Glutamatergic neuron (in vitro differentiated cells): ENCODE data around the gene S100A12. TPM values are rescaled to one million over a fixed set of nuclear protein-coding genes. Genes with fewer than 3 reads are reported as not detected.

Source experiments
- DNase-seq: peaks from one replicate; pipeline ENCODE4 v3.0.0; 2022
- H3K27ac Mint-ChIP-seq: one replicate; pipeline ENCODE4 v1.8.0; 2020; ENCODE audit warnings: mild to moderate bottlenecking, mixed read lengths, inconsistent platforms; ENCODE audit not compliant: unreplicated experiment
- H3K27me3 Mint-ChIP-seq: one replicate; pipeline ENCODE4 v1.8.0; 2020; ENCODE audit warnings: mild to moderate bottlenecking, moderate library complexity, mixed read lengths, inconsistent platforms; ENCODE audit not compliant: unreplicated experiment
- H3K36me3 Mint-ChIP-seq: one replicate; pipeline ENCODE4 v1.8.0; 2020; ENCODE audit warnings: mild to moderate bottlenecking, mixed read lengths, inconsistent platforms; ENCODE audit not compliant: unreplicated experiment
- H3K4me1 Mint-ChIP-seq: one replicate; pipeline ENCODE4 v1.8.0; 2020; ENCODE audit warnings: mild to moderate bottlenecking, low read depth, mixed read lengths, inconsistent platforms; ENCODE audit not compliant: unreplicated experiment
- H3K4me3 Mint-ChIP-seq: one replicate; pipeline ENCODE4 v1.8.0; 2020; ENCODE audit warnings: mild to moderate bottlenecking, mixed read lengths, inconsistent platforms; ENCODE audit not compliant: unreplicated experiment
- H3K9me3 Mint-ChIP-seq: one replicate; pipeline ENCODE4 v1.8.0; 2020; ENCODE audit warnings: mild to moderate bottlenecking, moderate library complexity, mixed read lengths, inconsistent platforms; ENCODE audit not compliant: unreplicated experiment
- CTCF ChIP-seq: fragments of 200-600 bp; sonication (generic); IDR thresholded peaks from one replicate; pipeline ENCODE4 v1.5.0; 2021; ENCODE audit not compliant: partially characterized antibody, unreplicated experiment
- total RNA-seq: library from RNA; stranded (reverse); fragmentation: NEBNext Ultra II Directional; extraction: Animal tissue kit (Norgen Biotek cat#: 25700); gene quantifications from one replicate; pipeline ENCODE4 v1.2.1, GENCODE V29; 2021; ENCODE audit not compliant: unreplicated experiment

S100A12 gene
- total RNA-seq, 1 donor from 2014 or later = not detected

- TF ChIP-seq CTCF = no peak
- no peaks in the 10 kb centered on the region for H3K36me3 Mint-ChIP-seq
- H3K4me1 Mint-ChIP-seq = no peaks in the 10 kb centered on the region
- H3K9me3 Mint-ChIP-seq = no peaks in the 10 kb centered on the region
- no peak overlapping the region for H3K27ac Mint-ChIP-seq
- no peak overlapping the region for H3K4me3 Mint-ChIP-seq
- no peak for DNase-seq
- no peaks in the 10 kb centered on the region for H3K27me3 Mint-ChIP-seq
These were observed 1.4 kb downstream of the S100A12 start for GRCh38 chr1:153374071-153374470.

GRCh38 chr1:153372571-153372970 is 2.9 kb downstream of the S100A12 start:
- H3K4me3 Mint-ChIP-seq = no peak overlapping the region
- H3K36me3 Mint-ChIP-seq = no peaks in the 10 kb centered on the region
- no peak overlapping the region for H3K27ac Mint-ChIP-seq
- no peaks in the 10 kb centered on the region for H3K27me3 Mint-ChIP-seq
- H3K4me1 Mint-ChIP-seq = no peaks in the 10 kb centered on the region
- DNase-seq = no peak
- H3K9me3 Mint-ChIP-seq = no peaks in the 10 kb centered on the region
- no peak for TF ChIP-seq CTCF

GRCh38 chr1:153371231-153371630 is 4.2 kb downstream of the S100A12 start:
- peaks cover 4% of the 10 kb centered on the region for H3K36me3 Mint-ChIP-seq
- TF ChIP-seq CTCF = no peak

GRCh38 chr1:153370146-153370545 is 5.3 kb downstream of the S100A12 start:
- Mint-ChIP-seq H3K4me3 (no peak overlapping the region), H3K36me3 (peaks cover 4% of the 10 kb centered on the region), H3K9me3 (no peaks in the 10 kb centered on the region), H3K4me1 (peaks cover 3% of the 10 kb centered on the region), H3K27me3 (no peaks in the 10 kb centered on the region), H3K27ac (no peak overlapping the region)
- DNase-seq = no peak
- no peak for TF ChIP-seq CTCF

More at GRCh38 chr1:153371231-153371630, 4.2 kb downstream of the S100A12 start:
- Mint-ChIP-seq H3K27me3 (no peaks in the 10 kb centered on the region), H3K4me1 (no peaks in the 10 kb centered on the region), H3K4me3 (no peak overlapping the region), H3K27ac (no peak overlapping the region), H3K9me3 (no peaks in the 10 kb centered on the region)
- DNase-seq = no peak

GRCh38 chr1:153368495-153368894 is 6.9 kb downstream of the S100A12 start:
- peaks cover 4% of the 10 kb centered on the region for H3K27me3 Mint-ChIP-seq
- TF ChIP-seq CTCF = no peak
- peaks cover 4% of the 10 kb centered on the region for H3K36me3 Mint-ChIP-seq
- H3K4me3 Mint-ChIP-seq = no peak overlapping the region
- peaks cover 7% of the 10 kb centered on the region for H3K4me1 Mint-ChIP-seq
- H3K9me3 Mint-ChIP-seq = peaks cover 2% of the 10 kb centered on the region
- no peak overlapping the region for H3K27ac Mint-ChIP-seq
- no peak for DNase-seq
